K562 (cell line): ENCODE results near the gene FOXO3.

Source experiments
- ARHGAP35 ChIP-seq: fragments of 450-650 bp; IDR thresholded peaks from 2 replicates; pipeline ENCODE4 v1.6.1; 2018; ENCODE audit not compliant: partially characterized antibody
- NR1H2 ChIP-seq: sonication (generic); formaldehyde crosslinking; IDR thresholded peaks from 2 replicates; pipeline ENCODE4 v1.4.0; 2020; ENCODE audit warnings: mild to moderate bottlenecking, missing genetic modification reagents

DNA sequence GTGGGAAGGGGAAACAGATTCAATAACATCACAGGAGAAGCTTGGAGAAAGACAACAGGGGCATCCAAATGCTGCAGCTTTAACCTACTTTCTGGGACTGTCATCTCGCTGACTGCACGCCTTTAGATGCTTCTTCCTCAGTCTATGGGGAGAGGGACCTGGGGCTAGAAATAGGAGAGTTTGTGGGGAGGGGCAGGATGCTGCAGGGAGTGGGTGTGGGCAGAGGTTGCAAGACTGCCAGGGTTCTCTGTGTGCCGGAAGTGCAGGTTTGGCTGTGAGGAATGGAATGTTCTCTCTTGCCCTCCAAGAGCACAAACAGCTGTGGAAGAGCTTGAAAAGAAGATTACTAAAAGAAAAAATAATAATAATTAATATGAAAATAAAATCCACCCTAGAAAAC, 93.2 kb downstream of the FOXO3 start:
- no peak for TF ChIP-seq ARHGAP35
- TF ChIP-seq NR1H2 (CRISPR knock-in tag): no peak
